SU-DHL-6 (cell line): ENCODE results near the gene RNF114.

Experiments used
- EZH2phosphoT487 ChIP-seq: fragments of 200-600 bp; sonication (generic), shearing (Covaris generic); conservative IDR thresholded peaks from 2 replicates; pipeline ENCODE4 v1.6.1; 2018; ENCODE audit warnings: mild to moderate bottlenecking, antibody characterized with exemption, low read length, moderate library complexity, mixed read lengths
- TF ChIP-seq, protein P1 (sequence below): fragments of 200-600 bp; sonication (generic); IDR thresholded peaks from one replicate; pipeline ENCODE4 v1.5.1; 2017; ENCODE audit warnings: antibody characterized with exemption, mild to moderate bottlenecking, low read length, moderate library complexity; ENCODE audit not compliant: insufficient read depth, poor library complexity, severe bottlenecking

DNA sequence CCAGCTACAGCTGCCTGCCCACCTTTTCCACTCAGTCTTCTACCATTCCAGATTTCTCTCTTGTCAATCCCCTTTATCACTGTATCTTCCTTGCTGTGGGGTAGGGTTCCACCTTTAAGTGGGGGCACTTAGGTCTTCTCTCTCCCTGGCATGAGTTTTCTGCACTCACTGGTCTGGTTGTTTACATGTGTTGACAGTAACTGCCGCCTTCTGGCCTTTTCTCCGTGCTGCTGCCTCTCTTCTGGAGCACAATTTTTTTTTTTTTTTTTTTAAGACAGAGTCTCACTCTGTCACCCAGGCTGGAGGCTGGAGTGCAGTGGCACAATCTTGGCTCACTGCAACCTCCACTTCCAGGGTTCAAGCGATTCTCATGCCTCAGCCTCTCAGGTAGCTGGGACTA is 12.0 kb downstream of the RNF114 start:
- no peak for TF ChIP-seq EZH2phosphoT487
- TF ChIP-seq, protein P1, sequence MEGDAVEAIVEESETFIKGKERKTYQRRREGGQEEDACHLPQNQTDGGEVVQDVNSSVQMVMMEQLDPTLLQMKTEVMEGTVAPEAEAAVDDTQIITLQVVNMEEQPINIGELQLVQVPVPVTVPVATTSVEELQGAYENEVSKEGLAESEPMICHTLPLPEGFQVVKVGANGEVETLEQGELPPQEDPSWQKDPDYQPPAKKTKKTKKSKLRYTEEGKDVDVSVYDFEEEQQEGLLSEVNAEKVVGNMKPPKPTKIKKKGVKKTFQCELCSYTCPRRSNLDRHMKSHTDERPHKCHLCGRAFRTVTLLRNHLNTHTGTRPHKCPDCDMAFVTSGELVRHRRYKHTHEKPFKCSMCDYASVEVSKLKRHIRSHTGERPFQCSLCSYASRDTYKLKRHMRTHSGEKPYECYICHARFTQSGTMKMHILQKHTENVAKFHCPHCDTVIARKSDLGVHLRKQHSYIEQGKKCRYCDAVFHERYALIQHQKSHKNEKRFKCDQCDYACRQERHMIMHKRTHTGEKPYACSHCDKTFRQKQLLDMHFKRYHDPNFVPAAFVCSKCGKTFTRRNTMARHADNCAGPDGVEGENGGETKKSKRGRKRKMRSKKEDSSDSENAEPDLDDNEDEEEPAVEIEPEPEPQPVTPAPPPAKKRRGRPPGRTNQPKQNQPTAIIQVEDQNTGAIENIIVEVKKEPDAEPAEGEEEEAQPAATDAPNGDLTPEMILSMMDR: no peak
